Fibroblast of pulmonary artery (primary cell): Measurements from ENCODE around the gene CYP27C1.

Experiments
- DNase-seq: peaks from one replicate; pipeline ENCODE4 v3.0.0-alpha.2; 2010; ENCODE audit warnings: low read depth
- H3K4me3 ChIP-seq: replicated peaks from 2 replicates; pipeline ENCODE4 v1.5.1; 2011; ENCODE audit warnings: low read depth, mild to moderate bottlenecking, control low read depth, low read length, moderate library complexity
- TF ChIP-seq, protein P1 (sequence below): IDR thresholded peaks from 2 replicates; pipeline ENCODE4 v1.5.1; 2011; ENCODE audit warnings: mild to moderate bottlenecking, control low read depth, low read length, inconsistent platforms; ENCODE audit errors: missing control alignments

The CYP27C1 gene

DNA sequence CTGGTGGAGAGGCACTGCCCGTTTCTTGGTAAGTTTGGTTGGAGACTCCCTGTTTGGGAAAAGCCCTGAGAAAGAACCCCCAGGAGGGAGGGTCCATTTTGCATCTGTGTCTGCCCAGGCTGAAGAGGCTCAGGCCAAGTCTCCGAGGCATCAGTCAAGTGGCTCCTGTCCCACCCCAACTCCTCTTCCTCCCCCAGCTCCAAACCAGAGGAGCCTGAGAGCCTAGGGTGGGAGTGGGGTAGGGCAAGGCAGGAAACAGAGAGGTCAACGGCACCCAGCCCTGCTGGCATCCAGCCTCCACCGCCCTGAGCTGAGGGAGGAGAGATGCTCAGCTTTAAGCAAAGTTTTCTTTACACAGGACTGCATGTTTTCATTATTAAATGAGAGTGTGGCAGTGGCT, 38.2 kb downstream of the CYP27C1 start:
- TF ChIP-seq, protein P1, sequence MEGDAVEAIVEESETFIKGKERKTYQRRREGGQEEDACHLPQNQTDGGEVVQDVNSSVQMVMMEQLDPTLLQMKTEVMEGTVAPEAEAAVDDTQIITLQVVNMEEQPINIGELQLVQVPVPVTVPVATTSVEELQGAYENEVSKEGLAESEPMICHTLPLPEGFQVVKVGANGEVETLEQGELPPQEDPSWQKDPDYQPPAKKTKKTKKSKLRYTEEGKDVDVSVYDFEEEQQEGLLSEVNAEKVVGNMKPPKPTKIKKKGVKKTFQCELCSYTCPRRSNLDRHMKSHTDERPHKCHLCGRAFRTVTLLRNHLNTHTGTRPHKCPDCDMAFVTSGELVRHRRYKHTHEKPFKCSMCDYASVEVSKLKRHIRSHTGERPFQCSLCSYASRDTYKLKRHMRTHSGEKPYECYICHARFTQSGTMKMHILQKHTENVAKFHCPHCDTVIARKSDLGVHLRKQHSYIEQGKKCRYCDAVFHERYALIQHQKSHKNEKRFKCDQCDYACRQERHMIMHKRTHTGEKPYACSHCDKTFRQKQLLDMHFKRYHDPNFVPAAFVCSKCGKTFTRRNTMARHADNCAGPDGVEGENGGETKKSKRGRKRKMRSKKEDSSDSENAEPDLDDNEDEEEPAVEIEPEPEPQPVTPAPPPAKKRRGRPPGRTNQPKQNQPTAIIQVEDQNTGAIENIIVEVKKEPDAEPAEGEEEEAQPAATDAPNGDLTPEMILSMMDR, result no peak
- no peak for DNase-seq
- H3K4me3 ChIP-seq, result no peak overlapping the region

DNA sequence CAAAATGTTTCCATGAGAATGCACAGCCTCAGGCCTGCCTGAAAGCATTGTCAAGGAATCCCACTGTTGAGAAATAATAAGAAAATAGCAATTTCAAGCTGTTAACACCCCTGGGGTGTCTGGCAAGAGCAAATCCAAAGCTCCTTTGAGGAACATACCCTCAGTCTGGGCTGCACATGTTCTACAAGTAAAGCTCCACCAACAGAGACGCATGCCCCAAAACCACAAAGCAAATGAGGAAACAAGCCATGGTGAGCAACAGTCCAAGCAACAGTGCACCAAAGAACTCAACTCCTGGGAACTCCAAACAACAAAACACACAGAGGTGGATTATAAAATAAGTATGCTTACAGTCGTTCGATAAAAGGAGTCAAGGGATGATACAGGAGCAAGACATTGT, 40.3 kb downstream of the CYP27C1 start:
- TF ChIP-seq, protein P1, result no peak
- no peak overlapping the region for H3K4me3 ChIP-seq
- DNase-seq, result no peak

DNA sequence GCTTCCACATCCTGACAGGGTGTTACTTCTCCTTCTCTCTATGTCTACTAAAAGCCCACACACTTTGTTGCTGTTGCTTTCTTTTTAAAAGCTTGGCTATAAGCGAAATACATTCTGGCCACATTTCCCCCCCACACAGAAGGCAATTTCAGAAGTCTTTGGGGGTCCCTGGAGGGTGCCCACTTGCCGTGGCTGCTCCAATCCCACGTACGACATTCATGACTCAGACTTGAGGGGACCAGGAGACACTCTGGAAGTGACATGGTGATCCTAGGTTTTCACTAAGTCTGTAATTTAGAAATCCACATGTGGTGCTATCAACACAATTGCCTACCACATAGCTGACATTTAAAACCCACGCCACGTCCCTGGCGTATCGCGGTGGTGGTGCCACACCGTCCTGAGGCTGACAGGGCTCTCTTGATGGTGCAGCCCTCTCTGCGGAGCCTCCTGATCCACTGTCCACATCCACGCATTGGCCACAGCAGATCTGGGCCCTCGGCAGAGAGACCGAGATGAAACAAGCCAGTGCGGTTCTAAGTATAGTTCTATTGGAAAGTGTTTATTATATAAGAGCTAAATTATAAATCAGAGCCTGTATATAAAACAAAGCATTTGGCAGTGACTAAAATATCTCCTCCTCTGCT, 42.4 kb downstream of the CYP27C1 start:
- TF ChIP-seq, protein P1, result no peak
- no peak overlapping the region for H3K4me3 ChIP-seq

DNA sequence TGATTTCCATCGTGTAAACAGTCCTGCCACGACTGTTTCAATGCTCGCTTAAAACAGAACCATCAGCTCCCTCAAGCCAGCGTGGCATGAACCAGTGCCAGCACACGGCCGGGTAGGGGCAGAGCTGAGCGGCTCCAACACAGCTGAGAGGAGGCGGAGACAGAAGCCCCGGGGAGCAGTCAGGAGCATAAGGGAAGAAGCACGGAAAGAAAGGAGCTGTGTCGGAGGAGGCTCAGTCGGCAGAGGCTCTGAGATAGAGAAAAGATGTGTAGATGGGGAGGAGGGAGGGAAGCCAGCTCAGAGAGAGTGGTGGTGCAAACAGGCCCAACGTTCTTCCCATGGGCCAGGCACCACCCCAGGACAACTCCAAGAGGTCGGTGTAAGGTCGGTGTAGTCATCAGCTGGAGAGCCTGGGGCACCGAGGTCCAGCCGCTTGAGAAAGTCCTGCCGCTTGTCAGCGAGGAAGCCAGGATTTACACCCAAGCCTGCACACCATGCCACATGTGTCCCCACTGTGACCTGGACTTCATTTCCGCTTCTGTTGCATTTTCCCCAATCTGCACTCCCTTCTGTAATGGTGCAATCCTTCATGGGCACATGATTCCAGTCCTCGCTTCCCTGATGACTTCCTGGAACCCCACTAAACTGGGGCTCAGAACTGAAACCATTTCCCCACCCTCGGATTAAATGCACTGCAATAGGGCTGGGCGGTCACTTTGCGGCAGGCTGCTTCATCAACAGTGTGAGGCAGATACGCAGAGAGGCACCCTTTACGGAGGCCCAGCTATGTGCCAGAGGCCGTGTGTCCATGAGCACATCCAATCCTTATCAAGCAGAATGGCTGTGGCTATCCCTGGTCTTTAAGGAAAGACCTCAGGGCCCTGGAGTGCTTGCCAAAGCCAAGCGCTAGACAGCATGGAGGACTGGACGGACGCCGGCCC, 43.5 kb downstream of the CYP27C1 start:
- DNase-seq, result no peak
- TF ChIP-seq, protein P1, result no peak
- no peak overlapping the region for H3K4me3 ChIP-seq

More for the DNA sequence above, 42.4 kb downstream of the CYP27C1 start:
- DNase-seq, result no peak

DNA sequence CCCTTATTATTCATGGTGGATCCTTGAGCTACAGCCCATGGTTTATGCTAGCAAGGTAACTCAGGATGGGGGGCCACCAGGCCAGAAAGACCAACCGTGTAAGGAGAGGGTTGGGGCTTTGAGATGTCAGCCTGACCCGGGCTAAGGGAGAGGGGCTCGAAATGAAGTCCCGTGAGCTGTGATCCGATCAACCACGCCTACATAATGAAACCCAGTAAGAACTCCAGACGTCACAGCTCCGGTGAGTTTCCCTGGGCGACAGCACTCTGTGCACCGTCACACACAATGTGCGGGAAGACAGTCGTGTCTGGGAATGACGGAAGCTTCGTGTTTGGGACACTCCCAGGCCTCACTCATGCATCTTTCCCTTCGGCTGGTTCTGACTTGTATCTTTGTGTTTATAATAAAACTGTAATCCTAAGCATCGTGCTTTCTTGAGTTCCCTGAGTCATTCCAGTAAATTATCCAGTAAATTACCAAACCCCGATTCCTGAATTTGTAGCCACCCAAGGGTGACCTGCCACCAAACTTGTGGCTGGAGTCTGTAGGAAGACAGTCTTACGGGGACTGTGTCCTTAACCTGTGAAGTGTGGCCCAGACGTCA, 44.2 kb downstream of the CYP27C1 start:
- no peak overlapping the region for H3K4me3 ChIP-seq
- TF ChIP-seq, protein P1, result no peak
- no peak for DNase-seq

DNA sequence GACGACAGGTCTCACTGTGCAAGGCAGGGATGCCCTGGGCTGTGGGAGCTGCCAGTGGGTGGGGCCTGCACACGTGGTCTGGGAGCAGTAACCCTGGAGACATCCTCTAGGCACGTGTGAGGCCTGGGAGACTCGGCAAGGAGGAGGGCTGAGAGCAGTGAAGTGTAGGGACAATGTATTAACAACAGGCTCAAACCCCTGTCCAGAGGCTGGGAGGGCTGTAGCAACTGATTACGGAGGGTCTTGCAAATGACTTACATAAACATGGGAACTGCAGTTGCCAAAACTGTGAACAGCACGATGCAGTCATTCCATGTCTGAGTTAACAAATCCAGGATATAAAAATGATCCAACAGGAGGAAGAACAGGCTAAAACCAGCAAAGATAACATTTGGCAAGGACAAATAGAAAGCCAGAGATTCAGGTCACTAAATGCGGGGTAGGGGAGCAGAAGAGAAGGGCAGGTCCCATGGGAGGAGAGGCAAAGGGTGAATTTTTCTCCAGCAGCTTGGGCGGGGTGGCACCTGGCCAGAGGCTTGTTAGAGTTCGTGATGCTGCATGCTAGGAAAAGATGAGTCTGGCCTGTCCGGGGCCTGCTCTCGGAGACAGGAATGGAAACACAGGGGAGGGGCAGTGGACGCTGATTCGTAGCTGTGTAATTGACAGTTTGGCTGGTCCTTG, 44.9 kb downstream of the CYP27C1 start:
- H3K4me3 ChIP-seq, result no peak overlapping the region
- no peak for DNase-seq
- TF ChIP-seq, protein P1, result no peak
